Stimulated activated CD4-positive, alpha-beta T cell treated with anti-CD3 and anti-CD28 coated beads, Interleukin-1b, Interleukin-23, amount 100 ng/mL, for 1 hour (primary cell): ENCODE data around the gene BRME1.

ENCODE experiments used
- DNase-seq, 2 donors: peaks; one replicate each; pipeline ENCODE4 v3.0.0-alpha.2; 2020; ENCODE audit warnings: low read depth in 2 of 2

The BRME1 gene

DNA sequence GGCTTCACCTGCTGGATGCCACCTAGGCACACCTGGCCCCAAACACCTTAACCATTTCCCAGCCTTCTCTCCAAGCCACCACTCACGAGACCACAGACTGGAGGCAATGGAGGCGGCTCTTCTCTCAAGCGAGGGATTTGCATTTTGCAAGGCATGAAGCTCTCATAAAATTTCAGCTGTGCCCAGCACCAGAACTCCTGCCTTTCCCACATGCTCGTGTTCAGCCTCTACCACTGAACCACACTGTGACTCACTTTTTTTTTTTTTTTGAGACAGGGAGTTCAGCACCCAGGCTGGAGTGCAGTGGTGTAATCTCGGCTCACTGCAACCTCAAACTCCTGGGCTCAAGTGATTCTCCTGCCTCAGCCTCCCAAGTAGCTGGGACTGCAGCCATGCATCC lies 18.4 kb downstream of the BRME1 start:
- DNase-seq = no peak

DNA sequence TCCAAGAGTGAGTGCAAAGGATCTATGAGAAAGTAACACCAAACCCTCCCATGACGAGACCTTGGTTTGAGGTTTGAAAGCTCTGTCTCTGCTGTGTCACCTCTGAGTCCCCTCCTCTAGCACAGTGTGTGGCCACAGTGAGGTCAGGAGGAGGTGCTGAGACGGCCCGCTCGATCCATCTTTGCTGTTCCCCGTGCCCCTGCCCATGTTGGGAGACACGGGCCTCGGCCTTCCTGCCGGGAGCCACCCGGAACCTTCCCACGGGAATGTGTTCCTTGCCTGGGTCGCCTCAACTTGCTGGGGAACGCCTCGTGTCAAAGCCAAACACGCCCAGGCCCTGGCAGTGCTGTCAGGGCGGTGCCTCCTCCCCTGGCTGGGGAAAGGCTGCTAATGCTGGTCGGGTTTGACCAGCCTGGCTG lies 18.9 kb downstream of the BRME1 start:
- no peak for DNase-seq

DNA sequence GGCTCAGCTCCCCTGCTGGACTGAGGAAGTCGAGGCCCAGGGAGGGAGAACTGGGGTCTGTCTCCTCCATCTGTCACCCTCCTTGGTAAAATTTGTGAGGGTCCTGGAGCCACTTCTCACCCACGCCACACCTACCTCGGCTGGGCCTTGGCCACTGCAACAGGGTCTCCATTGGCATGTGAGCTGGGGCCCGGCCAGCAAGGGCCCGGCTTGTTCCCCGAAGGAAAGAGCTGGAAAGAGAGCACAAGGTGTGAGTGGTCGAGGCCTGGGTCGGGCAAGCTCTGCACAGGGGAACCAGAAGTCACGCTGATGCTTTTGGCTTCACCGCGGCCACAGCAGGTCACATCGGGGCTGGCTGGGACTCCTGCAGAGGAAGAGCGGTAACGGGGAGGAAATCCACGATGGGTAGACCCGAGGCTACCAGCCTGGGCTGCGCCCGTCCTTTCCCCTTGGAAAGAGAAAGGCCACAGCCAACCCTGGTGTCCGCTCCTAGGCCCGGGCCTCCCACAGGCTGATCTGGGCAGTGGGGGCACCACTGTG lies 20.0 kb downstream of the BRME1 start:
- DNase-seq = no peak

DNA sequence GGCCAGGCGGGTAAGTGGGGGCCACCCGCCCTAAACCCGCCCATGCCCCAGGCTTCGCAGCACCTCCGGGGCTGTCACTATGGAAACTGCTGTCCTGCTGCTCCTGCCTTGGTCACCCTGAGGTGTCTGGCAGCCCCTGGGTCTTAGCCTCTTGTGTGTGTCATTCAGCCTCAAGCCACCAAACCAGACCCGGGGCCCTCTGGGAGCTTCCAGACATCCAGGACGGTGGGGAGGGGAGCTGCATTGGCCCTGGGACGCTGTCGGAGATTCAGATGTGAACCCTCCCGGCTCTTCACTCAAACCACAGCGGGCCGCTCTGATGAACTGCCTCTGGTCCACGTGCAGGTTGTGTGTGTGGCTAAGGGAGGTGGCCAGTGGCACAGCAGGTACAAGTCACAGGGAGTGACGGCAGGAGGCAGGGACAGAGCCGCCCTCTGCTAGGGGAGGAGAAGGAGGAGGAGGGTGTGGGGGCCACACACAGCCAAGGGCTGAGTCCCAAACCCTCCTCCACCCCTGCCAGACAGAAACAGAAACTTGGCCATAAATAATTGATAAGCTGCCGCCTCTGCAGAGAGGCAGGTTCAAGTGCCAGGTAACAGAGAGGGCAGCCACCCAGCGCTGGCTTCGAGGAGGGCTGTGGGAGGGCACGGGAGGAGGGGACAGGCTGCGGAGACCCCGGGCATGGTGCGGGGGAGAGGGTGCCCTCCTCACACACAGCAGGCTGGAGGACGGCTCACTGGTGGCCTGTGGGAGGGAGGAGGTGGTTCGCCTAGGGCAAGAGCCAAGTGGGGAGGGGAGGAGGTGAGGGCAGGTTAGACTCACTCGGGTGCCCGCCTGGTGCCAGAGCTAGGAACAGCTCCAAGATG lies 21.0 kb downstream of the BRME1 start:
- no peak for DNase-seq

DNA sequence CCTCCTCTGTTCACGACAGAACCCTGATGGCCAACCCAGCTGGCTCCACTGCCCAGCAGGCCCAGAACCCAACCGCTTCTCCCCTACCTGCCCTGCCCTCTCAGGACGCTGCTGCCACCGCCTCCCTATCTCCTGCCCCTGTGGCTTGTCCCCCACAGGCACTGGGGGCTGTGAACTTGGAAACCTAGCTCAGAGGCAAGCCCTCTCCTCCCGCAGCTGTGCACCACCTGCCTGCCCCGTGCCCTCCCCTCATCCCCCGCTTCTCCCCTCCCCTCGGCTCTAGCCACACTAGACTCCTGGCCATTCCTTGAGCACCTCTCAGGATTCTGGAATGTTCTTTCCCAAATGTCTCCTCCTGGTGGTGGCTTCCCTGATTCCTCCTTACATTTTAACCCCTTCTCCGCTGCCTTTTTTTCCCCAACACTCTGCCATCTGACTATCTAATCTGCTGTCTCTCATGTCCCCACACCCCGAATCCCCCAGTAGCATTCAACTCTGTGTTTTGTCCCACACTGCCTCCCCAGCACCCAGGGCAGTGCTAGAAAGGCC lies 22.3 kb downstream of the BRME1 start:
- DNase-seq = no peak

DNA sequence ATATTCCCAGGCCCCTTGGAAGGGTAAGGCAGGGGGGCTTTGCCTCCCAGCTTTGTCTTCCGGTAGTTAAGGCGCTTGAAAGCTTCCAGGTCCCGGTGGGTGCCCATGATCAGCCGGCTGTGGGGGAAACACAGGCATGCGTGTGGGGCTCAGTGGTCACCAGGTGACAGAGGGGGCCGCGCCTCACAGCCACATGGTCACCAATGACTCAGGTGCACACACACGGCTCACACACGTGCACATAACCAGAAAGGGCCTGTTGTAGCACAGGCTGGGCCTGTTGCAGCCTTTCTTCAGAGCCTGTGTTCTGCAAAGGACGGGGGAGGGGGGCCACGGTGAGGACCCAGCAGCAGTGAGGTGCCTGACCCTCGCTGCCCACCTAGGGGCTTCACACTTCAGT lies 23.1 kb downstream of the BRME1 start:
- no peak for DNase-seq

DNA sequence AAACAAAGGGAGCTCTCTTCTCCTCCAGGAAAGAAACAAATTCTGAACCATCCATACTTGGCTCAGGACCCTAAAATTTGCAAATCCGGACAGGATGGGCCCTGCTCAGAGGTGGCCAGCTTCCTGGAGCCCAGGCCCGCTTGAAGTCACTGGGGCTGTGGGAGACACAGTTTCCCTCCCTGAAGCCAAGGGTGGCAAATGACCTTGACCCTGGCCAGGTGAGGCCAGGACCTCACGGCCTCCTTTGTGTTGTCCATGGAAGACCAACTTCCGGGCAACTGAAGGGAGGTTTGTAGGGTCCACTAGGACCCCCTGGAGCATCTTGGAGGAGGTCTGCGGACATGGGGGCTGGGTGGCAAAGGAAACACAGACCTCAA lies 23.5 kb downstream of the BRME1 start:
- no peak for DNase-seq

DNA sequence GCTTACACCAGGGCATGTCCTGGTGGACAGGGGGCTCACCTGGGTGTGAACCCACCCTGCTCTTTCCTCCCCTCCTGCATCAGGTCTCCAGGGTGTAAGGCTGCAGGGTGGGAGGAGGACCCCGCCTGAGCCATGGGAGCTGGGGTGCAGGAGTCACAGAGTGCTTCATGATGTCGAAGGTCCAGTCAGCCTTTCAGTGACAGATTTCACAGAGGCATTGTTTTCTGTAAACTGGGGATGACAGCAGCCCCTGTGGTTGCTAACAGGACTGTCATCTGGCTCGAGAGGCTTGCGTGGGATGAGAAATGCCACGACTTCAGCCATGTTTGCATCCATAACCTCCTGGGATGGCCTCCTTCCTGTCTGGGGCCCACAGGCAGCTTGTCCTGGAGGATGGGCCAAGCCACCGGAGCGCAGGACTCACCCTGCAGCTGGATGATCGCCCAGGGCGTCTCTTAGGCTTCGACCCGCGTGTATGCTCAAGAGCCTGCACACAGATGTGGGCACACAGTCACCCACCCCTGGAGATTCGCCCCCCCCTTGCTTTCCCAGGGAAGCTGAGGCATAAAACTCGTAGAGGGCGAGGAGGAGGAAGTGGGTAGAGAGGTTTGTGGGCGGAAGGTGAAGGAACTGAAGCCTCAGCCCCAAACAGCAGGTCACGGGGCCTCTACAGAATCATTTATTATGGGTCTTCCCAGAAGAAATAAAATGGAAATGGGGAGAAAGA lies 24.1 kb downstream of the BRME1 start:
- DNase-seq = no peak

DNA sequence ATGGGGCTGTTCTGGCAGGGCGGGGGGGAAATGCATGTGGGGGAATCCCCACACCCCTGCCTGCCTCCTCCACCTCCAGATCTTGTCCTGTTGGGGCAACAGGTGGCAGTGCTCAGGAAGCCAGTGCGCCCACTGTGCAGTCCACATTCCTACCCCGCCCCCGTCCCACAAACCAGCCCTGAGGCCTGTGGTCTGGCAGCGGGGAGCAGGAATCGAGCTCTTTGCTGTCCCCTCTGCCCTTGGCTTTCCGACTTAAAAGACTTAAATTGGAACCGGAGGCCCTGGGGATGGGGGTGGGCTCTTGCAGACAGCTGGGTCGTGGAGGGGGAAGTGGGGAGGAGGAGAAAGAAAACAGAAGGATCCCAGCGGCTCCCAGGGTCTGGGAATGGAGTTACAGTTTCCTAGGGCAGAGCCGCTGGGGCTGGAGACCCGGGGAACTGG lies 24.6 kb downstream of the BRME1 start:
- DNase-seq = no peak

DNA sequence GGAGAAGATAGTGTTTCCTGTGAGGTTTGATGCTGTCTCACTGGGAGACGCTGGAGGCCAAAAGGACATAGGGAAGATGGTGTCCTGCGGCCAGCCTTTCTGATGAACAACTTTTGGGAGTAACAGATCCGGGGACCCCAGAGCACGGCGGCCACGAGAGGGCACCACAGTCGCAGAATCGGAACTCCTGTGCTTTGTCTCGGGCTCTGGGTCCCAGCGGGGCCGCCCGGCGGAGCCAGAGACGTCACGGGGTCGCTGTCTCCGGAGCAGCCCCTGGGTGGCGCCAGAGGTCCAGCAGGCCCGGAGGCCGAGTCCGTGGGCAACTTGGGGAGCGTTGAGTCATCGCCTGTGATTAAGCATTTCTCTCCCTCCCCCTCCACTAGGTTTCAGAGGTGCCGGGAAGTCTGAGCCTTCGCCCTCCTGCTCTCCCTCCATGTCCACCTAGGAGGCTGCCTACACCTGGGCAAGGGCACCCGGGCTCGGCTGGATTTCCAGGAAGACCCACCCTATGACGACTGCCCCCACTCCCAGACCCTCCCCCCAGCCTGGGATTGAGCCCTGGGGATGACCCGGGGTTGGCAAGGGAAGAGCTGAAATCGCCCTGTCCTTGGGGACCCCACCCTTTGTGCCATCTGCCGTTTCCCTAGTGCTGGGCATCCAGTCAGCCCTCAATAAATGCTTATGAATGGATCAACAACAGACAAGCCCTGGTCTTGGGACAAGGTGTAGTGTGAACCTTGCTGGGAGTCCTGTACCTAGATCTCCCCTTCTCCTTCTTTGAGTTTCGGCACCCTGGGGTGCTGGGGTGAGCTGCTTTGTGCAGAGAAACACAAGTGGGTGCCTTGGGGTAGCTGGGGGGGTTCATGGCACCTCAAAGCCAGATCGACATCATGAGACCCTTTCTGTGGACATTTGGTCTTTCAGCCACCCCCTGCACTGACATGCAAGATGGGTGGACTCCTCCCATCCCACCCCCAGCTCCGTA lies 25.6 kb downstream of the BRME1 start:
- DNase-seq = peak; percentile 97 to 99

DNA sequence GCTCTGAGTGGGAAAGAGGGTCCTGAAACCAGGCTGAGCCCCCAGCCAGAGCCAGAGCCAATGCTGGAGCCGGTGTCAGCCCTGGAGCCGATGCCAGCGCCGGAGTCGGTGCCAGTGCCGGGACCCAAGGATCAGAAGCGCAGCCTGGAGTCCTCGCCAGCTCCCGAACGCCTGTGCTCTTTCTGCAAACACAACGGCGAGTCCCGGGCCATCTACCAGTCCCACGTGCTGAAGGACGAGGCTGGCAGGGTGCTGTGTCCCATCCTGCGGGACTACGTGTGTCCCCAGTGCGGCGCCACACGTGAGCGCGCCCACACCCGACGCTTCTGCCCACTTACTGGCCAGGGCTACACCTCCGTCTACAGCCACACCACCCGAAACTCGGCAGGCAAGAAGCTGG lies 28.6 kb downstream of the BRME1 start:
- no peak for DNase-seq

DNA sequence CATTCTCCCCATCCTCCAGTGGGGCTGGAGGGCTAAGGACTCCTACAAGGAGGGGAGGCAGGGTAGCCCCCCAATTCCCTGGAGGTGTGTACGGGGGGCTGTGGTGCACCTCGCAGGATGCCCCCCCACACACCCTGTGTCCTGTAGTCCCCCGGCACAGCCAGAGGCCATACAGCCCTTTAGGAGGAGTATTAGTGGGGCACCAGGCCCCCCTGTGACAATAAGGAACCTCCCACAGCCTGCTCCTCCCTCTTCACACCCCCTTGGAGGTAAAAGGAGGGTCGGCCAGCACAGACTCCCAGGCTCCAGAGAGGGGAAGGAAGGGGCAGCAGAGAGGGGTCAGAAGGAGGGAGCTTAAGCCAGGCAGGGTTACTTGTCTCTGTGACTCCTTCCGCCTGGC lies 29.1 kb downstream of the BRME1 start, which contains the start of gene NANOS3:
TSS of gene NANOS3 (plus strand) at position 301 of the 400 bp plus-strand sequence. CDS start 115 bp downstream, outside the sequence.
- DNase-seq = no peak

DNA sequence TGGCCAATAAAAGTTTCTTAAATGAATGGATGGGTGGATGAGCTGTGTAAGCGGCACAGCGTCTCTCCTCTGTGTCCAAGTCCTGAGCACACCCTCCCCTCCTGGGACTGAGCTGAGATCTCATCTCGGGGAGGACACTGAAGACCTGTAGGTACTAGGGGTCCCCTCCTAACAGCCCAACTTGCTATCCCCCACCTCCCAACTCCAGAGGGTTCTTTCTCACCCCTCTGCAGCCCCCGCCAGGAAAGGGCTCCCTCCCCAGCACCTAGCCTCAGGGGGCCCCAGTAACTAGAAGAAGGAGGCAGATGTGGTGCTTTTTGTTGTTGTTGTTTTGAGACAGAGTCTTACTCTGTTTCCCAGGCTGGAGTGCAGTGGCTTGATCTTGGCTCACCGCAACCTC lies 30.1 kb downstream of the BRME1 start:
- no peak for DNase-seq

DNA sequence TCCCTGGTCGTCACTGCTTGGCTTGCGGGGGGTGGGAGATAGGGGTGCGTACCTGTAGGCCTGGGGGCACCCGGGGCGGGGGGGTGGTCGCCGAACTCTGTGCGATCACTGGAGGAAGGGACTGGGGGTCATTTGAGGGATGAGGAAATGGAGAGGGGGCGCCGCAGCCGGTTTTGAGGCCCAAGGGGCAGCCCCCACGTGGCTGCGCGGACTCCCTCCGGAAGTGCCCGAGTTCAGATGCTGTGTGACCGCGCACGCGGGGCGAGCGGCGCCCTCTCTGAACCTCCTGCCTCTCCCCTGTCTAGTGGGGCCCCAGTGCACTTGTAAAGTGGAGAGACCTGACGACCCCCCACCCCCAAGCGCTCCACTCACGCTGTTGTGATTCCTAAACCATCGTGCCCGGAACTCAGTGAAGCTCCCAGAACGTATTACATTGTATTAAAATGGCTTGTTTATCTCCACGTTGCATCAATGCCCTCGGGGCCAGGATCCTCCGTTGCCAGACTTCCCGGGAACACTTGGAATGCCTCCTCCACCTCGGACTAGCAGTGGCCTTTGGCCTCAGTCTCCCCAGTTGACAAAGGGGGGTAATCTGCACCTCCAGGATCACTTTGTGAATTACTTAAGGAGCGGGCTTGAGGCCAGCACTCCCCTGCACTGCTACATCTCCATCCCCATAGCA lies 31.9 kb downstream of the BRME1 start:
- no peak for DNase-seq

DNA sequence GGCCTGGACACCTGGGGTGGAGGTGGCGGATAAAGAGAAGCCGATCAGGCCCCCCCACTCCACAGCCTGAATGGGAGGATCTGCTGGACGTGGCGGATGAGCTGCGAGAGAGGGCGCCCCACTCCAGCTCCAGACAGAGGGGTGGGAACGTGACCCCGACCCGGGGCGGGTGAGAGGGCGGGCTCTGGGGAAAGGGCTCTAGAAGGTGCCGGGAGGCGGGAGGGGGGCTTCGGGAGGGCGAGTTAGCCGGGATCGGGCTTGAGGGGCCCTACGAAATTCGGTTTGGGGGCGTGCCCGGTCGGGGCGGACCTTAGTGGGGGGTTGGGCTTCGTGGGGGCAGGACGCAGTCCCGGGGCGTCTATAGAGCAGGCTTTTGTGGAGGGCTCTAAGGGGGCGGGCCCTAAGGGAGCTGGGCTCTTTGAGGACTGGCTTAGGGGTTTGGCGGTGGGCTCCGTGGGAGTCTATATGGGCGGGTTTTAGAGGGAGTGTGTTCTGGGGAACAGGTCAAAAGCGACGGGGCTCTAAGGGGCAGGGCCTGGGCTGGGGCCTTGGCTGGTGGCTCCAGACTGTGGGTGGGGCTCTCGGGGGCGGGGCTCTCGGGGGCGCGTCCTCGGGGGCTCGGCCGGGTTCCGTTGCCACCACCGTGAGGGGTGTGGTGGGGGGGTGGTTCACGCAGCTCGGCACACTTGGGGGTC lies 33.1 kb downstream of the BRME1 start:
- DNase-seq = no peak

DNA sequence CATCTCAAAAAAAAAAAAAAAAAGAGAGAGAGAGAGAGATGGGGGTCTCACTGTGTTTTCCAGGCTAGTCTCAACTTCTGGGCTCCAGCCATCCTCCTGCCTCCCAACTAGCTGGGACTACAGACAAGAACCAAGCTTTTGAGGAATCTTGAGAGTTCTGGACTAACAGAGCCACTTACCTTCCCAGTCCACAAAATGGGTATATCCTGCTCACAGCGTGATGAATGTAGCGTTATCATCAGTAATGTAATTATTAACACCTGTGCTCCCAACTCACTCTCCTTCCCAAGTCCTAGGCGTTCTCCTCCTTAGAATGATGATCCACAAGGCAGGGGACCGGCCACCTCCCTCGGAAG lies 33.6 kb downstream of the BRME1 start:
- DNase-seq = no peak

DNA sequence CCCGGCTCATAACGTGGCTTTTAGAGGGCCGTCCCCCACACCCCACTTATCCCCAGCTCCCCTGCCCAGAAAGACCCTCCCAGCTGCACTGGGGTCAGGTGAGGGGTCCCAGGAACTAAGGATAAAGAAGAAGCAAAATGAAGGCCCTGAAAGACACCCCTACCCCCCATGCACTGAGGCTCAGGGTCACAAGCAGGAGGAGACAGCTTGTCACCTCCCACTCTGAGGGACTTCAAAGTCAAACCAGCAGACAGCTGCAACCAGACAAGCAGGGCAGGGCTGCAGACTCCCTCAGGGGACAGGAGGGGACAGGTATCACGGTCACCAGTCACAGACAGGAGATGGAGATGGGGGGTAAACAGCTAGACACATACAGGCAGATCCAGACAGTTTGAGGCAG lies 35.0 kb downstream of the BRME1 start:
- DNase-seq = no peak

DNA sequence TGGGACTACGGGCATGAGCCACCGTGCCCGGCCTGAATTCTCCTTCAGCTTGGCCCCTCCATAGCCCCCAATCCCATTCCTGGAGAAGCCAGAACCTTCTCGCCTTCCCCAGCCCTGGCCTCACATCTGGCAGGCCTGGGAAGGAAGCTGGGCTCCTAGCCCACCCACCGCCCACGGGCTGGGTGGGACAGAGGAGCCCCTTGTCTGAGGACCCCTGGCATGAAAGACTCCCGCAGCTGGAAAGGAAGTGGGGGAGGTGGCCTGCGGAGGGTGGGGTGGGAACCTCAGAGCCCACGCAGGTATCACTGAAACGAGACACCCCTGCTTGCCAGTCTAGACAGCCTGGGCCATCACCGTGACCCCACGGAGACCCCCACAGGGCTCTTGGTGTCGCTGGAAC lies 36.6 kb downstream of the BRME1 start:
- DNase-seq = no peak

DNA sequence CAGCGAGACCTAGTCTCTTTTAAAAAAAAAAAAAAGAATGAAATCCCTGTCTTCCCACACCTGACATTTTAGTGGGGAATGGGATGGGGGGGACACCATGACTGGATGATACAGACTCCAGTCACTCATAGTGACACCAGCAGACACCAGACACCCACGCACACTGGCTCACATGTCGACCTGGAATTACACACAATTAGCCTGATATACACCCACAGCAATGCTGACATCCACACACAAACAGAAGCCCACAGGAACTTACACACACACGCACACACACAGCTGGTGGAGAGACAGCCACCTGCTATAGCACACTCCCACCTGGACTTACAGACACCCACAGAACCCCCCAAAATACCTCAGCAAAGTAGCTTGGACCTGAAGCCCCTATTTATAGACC lies 37.3 kb downstream of the BRME1 start:
- no peak for DNase-seq

DNA sequence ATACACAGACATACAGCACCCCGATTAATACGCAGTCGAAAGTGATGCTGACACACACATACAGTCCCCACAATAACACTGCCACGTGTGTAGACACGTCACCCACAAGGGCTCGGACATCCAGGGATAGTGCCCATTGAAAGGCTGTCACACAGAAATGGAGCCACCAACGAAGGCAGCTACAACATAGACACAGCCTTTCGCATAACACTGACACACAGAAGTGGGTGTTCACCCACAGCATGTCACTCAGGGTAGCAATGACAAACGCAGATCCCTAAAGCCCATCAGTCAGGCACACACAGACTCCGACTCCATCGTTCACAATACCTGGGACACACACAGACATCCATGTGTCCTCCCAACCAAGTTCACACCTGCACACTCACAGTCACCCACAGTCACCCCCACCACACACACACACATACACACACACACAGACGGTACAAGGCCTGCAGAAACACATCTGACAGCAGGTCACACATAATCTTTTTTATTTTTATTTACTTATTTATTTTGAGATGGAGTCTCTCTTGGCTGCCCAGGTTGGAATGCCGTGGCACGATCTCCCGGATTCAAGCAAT lies 39.4 kb downstream of the BRME1 start:
- DNase-seq = no peak
